ENCODE data around the gene DUSP12. TPM values are rescaled to one million over a fixed set of nuclear protein-coding genes. Genes with fewer than 3 reads are reported as not detected.
"Not testable (repeated sequence)": the region's sequence is repeated elsewhere in the genome, so short reads cannot be mapped to it uniquely, and the experiment has no call there.

The DUSP12 gene
- total RNA-seq, 2 donors from 2014 or later = 12.0 to 16.7 TPM

DNA sequence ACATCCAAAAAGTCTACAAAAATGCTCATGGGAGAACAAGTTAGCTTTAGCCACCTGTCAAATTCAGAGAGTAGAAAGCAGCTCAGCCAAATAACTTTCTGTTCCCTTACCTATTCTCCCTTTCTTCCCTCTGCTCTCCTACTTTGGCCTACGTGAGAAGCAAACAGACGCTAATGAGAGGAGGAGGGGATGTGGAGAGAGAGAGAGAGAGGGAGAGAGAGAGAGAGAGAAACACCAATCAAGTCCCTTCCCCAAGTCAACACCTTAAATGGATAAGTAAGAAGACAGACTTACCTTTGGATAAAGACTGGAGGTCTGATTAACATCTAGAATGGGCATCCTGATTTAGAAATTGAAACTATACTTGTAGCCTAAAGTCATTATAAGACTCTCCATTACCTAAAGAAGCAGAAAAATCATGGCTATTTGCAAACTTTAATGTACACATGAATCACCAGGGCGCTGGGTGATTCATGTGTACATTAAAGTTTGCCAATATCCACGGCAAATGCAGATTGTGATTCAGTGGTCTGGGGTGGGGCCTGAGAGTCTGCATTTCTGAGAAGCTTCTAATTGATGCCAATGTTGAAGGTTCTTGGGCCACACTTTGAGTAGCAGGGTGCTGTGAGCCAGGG is 13.1 kb upstream of the DUSP12 start:
- peak; percentile 54 for ATAC-seq (replicated peaks)
- Mint-ChIP-seq H3K27me3 (peaks cover 5% of the 10 kb centered on the region), H3K36me3 (ENCODE audit: low read depth) (no peaks in the 10 kb centered on the region), H3K4me1 (peaks cover 13% of the 10 kb centered on the region), H3K4me3 (no peak overlapping the region), H3K27ac (peak overlapping the region; percentile 39), H3K9me3 (no peaks in the 10 kb centered on the region)

DNA sequence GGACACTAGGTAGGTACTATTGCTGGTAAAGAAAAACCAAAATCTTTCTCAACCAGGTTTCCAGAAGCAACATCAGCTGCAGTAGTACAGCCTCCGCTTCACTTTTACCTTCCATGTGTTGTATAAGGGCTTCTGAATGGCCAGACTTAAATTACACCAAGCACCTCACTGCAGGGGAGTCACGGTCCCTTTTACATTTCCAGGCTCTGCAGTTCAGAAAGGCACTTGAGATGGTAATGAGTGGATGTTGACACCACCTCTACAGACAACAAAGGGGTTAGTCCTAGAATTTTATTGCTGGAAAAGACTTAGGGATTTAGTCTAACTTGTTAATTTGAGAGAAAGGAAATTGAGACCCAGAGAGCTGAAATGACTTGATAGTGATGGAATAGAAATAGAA is 12.0 kb upstream of the DUSP12 start:
- no peak for ATAC-seq (replicated peaks)
- no peak overlapping the region for H3K27ac Mint-ChIP-seq
- no peaks in the 10 kb centered on the region for H3K9me3 Mint-ChIP-seq
- no peaks in the 10 kb centered on the region for H3K36me3 Mint-ChIP-seq (ENCODE audit: low read depth)
- H3K27me3 Mint-ChIP-seq = peaks cover 3% of the 10 kb centered on the region
- H3K4me1 Mint-ChIP-seq = peaks cover 15% of the 10 kb centered on the region
- no peak overlapping the region for H3K4me3 Mint-ChIP-seq

DNA sequence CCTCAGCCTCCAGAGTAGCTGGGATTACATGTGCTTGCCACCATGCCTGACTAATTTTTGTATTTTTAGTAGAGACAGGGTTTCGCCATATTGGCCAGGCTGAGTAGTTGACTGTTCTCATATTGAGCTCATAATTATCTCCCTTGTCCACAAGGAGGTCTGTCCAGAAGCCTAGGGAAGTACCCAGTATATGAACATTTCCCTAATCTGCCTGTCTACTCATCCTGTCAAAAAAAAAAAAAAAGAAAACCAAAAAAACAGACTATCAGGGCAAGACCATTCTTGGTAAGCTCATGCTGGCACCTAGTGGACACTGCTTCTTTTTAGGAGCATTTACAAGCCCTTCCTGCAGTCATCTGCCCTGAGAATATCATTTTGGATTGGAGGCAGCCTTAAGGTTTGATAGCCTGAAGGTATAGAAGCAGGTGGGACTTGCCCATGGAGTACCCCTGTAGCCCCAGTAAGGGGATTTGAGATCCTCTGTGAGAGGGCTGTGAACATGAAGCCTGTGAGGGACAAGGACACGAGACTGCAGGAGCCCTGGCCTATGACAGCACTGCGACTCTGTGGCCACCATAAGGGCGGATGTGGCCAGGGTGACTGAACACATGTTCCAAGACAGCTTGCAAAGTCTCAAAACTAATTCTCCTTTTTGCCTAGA is 10.8 kb upstream of the DUSP12 start:
- Mint-ChIP-seq H3K4me3 (peak overlapping the region; percentile 11), H3K36me3 (ENCODE audit: low read depth) (no peaks in the 10 kb centered on the region), H3K9me3 (no peaks in the 10 kb centered on the region), H3K27ac (peak overlapping the region; percentile 22), H3K27me3 (no peaks in the 10 kb centered on the region), H3K4me1 (peaks cover 16% of the 10 kb centered on the region)
- peak; percentile 83 for ATAC-seq (replicated peaks)

- H3K4me3 Mint-ChIP-seq = no peak overlapping the region
- H3K27ac Mint-ChIP-seq = no peak overlapping the region
- H3K9me3 Mint-ChIP-seq = no peaks in the 10 kb centered on the region
- peaks cover 25% of the 10 kb centered on the region for H3K4me1 Mint-ChIP-seq
- H3K27me3 Mint-ChIP-seq = no peaks in the 10 kb centered on the region
- H3K36me3 Mint-ChIP-seq (ENCODE audit: low read depth) = no peaks in the 10 kb centered on the region
- no peak for ATAC-seq (replicated peaks)
Measured at GRCh38 chr1:161739865-161740566, 9.6 kb upstream of the DUSP12 start.

- H3K9me3 Mint-ChIP-seq = no peaks in the 10 kb centered on the region
- H3K4me1 Mint-ChIP-seq = peaks cover 31% of the 10 kb centered on the region
- H3K4me3 Mint-ChIP-seq = no peak overlapping the region
- H3K27ac Mint-ChIP-seq = no peak overlapping the region
- no peak for ATAC-seq (replicated peaks)
- H3K36me3 Mint-ChIP-seq (ENCODE audit: low read depth) = no peaks in the 10 kb centered on the region
- peaks cover 4% of the 10 kb centered on the region for H3K27me3 Mint-ChIP-seq
Measured at GRCh38 chr1:161740921-161741320, 8.7 kb upstream of the DUSP12 start.

GRCh38 chr1:161743231-161743630 is 6.4 kb upstream of the DUSP12 start:
- Mint-ChIP-seq H3K4me1 (peaks cover 21% of the 10 kb centered on the region), H3K27ac (no peak overlapping the region)

GRCh38 chr1:161747801-161748200 is 1.8 kb upstream of the DUSP12 start:
- Mint-ChIP-seq H3K27ac (no peak overlapping the region), H3K9me3 (no peaks in the 10 kb centered on the region), H3K4me3 (peak overlapping the region; percentile 99), H3K36me3 (ENCODE audit: low read depth) (peaks cover 28% of the 10 kb centered on the region), H3K27me3 (peaks cover 4% of the 10 kb centered on the region), H3K4me1 (peaks cover 30% of the 10 kb centered on the region)
- no peak for ATAC-seq (replicated peaks)

More at GRCh38 chr1:161743231-161743630, 6.4 kb upstream of the DUSP12 start:
- no peak for ATAC-seq (replicated peaks)
- Mint-ChIP-seq H3K36me3 (ENCODE audit: low read depth) (no peaks in the 10 kb centered on the region), H3K27me3 (peaks cover 4% of the 10 kb centered on the region), H3K9me3 (no peaks in the 10 kb centered on the region), H3K4me3 (no peak overlapping the region)

DNA sequence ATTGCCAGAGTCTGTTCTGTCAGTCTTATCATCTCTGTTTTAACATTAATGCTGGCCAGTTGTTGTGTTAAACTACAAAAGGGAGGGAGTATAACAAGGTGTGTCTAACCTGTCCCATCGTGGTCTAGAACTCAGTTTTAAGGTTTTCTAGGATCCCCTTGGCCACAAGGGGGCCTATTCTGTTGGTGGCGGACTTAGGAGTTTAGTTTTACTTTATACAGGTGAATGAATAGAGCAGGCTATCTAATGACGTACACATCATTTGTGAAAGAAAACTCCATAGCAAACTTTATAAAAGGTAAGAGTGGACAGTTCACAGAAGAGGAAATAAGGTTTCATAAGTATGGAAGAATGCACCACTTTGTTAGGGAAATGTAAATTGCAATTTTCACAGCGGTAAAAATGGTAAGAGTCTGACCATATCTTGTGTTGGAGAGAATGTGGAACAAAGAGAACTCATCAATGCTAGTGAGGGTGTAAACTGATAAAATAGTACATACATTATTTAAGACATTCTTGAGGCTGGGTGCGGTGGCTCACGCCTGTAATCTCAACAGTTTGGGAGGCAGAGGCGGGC is 14.0 kb downstream of the DUSP12 start:
- Mint-ChIP-seq H3K27ac (peak overlapping the region; percentile 64), H3K4me1 (peaks cover 14% of the 10 kb centered on the region), H3K27me3 (no peaks in the 10 kb centered on the region), H3K4me3 (peak overlapping the region; percentile 55), H3K9me3 (no peaks in the 10 kb centered on the region), H3K36me3 (ENCODE audit: low read depth) (peaks cover 20% of the 10 kb centered on the region)
- peak; percentile 39 for ATAC-seq (replicated peaks)

DNA sequence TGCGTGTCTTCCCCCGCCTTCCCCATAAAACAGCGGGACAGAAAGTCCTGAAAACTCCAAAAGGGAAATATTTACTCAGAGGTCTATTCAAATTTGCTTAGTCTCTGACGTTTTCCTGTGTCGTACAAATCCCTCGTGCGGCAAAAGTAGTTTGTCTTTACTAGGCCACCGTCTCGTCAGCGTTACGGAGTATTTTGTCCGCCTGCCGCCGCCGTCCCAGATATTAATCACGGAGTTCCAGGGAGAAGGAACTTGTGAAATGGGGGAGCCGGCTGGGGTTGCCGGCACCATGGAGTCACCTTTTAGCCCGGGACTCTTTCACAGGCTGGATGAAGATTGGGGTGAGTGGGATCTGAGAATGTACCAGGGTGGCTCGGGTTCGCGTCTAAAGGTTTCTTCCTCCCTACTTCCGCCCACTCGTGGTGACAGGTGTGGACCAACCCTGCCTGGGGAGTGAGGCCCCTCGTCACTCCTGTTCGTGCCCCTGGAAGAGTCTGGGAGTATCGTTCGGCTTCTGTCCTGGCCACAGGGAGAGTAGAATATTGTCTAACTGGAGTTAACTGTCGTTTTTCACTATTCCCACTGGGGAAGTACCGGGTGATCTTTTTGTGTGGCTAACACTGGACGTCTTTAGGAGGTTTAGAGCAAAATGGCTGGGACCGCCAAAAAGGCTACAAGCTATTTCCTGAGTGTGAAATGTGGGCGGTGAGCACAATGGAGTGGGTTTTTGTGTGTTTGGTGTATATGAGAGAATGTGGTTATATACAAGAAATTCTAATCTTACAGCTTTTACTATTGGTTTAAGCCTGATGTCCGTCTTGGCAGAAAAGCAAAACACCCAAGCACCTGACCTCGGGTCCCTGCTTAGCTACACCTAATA is 16.8 kb downstream of the DUSP12 start, which contains the start of gene ATF6:
TSS of gene ATF6 (plus strand) at position 219 of the 880 bp plus-strand sequence. CDS start at position 260, 41 bp downstream.
- peak; percentile 80 for ATAC-seq (replicated peaks)

DNA sequence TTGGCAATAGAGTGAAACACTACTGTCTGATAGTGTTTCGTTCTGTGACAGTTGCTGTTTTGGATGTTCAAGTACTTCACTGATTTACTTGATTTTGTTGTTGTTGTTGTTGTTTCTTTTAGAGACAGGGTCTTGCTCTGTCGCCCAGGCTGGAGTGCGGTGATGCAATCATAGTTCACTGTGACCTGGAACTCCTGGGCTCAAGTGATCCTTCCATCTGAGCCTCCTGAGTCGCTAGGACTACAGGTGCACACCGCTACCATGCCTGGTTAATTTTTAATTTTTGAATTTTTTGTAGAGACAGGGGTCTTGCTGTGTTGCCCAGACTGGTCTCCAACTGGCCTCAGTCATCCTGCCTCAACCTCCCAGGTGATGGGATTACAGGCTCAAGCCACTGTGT is 18.9 kb downstream of the DUSP12 start:
- Mint-ChIP-seq H3K27ac (peak overlapping the region; percentile 24), H3K27me3 (no peaks in the 10 kb centered on the region), H3K4me3 (peak overlapping the region; percentile 97), H3K9me3 (no peaks in the 10 kb centered on the region), H3K36me3 (ENCODE audit: low read depth) (peaks cover 20% of the 10 kb centered on the region), H3K4me1 (peaks cover 18% of the 10 kb centered on the region)
- ATAC-seq (replicated peaks) = no peak

More for the DNA sequence above, 16.8 kb downstream of the DUSP12 start, which contains the start of gene ATF6:
- H3K4me1 Mint-ChIP-seq = peaks cover 19% of the 10 kb centered on the region
- no peaks in the 10 kb centered on the region for H3K9me3 Mint-ChIP-seq
- H3K36me3 Mint-ChIP-seq (ENCODE audit: low read depth) = peaks cover 20% of the 10 kb centered on the region
- peak within 1 kb of the TSS; percentile 97 for H3K27ac Mint-ChIP-seq
- H3K27me3 Mint-ChIP-seq = no peaks in the 10 kb centered on the region
- H3K4me3 Mint-ChIP-seq = peak within 1 kb of the TSS; percentile 97

DNA sequence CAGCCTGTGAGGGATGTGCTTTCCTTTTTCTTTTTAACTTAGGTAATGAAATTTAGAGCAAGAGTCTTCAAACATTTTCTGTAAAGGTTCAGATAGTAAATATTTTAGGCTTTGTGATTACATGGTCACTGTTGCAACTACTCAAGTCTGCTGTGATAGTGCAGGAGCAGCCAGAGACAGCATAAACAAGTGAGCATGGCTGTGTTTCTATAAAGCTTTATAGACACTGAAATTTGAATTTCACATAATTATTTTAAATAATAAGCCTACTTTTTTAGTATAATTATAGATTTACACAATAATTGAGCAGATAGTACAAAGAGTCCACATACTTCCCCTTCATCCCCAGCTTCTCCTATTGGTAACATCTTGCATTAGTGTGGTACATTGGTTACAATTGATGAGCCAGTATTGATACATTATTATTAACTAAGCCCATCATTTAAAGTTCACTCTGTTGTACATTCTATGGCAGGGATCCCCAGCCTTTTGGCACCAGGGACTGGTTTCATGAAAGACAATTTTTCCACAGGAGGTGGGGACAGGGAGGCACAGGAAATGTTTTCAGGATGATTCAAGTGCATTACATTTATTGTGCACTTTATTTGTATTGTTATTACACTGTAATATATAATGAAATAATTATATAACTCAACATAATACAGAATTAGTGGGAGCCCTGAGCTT is 19.5 kb downstream of the DUSP12 start:
- Mint-ChIP-seq H3K27me3 (no peaks in the 10 kb centered on the region), H3K27ac (no peak overlapping the region), H3K36me3 (ENCODE audit: low read depth) (peaks cover 20% of the 10 kb centered on the region), H3K4me1 (peaks cover 20% of the 10 kb centered on the region), H3K4me3 (peak overlapping the region; percentile 97), H3K9me3 (no peaks in the 10 kb centered on the region)
- ATAC-seq (replicated peaks) = no peak

GRCh38 chr1:161769673-161770045 is 20.1 kb downstream of the DUSP12 start:
- Mint-ChIP-seq H3K4me1 (peaks cover 20% of the 10 kb centered on the region), H3K36me3 (ENCODE audit: low read depth) (peaks cover 20% of the 10 kb centered on the region)
- H3K4me3 Mint-ChIP-seq; H3K27me3 Mint-ChIP-seq; H3K9me3 Mint-ChIP-seq; ATAC-seq (replicated peaks); H3K27ac Mint-ChIP-seq: not testable (repeated sequence)

DNA sequence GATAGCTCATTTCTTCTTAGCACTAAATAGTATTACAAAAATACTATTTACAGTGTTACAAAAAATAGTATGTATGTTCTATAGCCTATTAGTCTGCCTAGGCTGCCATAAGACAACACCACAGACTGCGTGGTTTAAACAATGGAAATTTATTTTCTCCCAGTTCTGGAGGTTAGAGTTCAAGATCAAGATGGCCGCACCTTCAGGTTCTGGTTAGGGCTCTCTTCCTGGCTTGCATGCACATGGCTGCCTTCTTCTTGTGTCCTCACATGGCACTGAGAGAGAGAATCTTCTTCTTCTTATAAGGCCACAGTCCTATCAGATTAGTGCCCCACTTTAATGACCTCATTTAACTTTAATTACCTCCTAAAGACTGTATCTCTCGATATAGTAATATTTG is 20.7 kb downstream of the DUSP12 start:
- Mint-ChIP-seq H3K4me3 (no peak overlapping the region), H3K27me3 (no peaks in the 10 kb centered on the region), H3K27ac (no peak overlapping the region), H3K4me1 (peaks cover 20% of the 10 kb centered on the region), H3K36me3 (ENCODE audit: low read depth) (peaks cover 20% of the 10 kb centered on the region), H3K9me3 (no peaks in the 10 kb centered on the region)
- ATAC-seq (replicated peaks) = no peak

All from activated T-helper 17 cell treated with anti-CD3 and anti-CD28 coated beads, Interleukin-2, amount 50 U/mL, for 72 hours (primary cell).